ENCODE data around the gene SOSTDC1. TPM values are rescaled to one million over a fixed set of nuclear protein-coding genes. Genes with fewer than 3 reads are reported as not detected.

SOSTDC1 gene
- total RNA-seq, 4 donors from 2014 or later = 1.5 to 23.2 (median 4.0) TPM

DNA sequence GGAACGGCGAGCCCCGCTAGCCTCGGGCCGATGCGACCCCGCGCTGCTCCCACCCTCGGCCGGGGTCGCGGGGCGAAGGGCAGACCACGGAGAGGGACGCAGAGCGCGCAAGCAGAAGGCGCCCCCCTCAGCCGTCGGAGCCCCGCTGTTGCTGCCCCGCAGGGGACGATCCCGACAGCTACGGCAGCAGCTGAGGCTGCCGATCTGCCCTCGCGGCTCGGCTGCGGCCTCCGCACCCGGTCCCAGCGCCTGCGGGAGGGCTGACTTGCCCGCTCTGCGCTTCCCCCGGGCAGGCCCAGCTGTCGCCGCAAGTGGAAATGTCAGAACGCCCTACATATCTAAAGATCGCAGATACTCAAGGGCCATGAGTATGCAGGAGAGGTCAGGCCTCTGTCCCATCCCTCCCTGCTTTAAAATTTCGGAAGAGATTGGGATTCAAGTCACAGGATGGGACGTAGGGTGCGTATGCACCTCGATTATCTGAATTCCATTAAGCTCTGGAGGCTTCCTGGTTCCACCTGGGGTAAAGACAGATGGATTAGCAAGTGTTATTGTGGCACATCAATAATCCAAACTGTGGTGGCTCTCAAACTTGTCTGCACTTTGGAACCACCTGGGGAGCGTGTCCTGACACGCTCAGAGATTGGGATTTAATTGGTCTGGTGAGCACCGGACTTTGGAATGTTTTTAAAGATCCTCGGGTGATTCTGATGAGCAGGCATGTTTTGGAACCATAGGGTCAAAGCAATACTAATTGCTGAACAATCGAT, 44.0 kb downstream of the SOSTDC1 start, which contains the start of gene CRPPA:
Gene CRPPA, minus strand, starts transcription at position 206 of the 770 bp plus-strand sequence. CDS start 216 bp downstream, outside the sequence.
- peak within 1 kb of the TSS; percentile 59 to 69 (median 63) for H3K4me3 ChIP-seq
- TF ChIP-seq POLR2AphosphoS5 (IDR thresholded peaks at IDR 0.05) (no peak), EP300 (IDR thresholded peaks at IDR 0.05; ENCODE audit: low read depth) (no peak), POLR2A (IDR thresholded peaks at IDR 0.05) (peak; percentile 17)
- TF ChIP-seq, protein P1, sequence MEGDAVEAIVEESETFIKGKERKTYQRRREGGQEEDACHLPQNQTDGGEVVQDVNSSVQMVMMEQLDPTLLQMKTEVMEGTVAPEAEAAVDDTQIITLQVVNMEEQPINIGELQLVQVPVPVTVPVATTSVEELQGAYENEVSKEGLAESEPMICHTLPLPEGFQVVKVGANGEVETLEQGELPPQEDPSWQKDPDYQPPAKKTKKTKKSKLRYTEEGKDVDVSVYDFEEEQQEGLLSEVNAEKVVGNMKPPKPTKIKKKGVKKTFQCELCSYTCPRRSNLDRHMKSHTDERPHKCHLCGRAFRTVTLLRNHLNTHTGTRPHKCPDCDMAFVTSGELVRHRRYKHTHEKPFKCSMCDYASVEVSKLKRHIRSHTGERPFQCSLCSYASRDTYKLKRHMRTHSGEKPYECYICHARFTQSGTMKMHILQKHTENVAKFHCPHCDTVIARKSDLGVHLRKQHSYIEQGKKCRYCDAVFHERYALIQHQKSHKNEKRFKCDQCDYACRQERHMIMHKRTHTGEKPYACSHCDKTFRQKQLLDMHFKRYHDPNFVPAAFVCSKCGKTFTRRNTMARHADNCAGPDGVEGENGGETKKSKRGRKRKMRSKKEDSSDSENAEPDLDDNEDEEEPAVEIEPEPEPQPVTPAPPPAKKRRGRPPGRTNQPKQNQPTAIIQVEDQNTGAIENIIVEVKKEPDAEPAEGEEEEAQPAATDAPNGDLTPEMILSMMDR (IDR thresholded peaks at IDR 0.05) = no peak
- H3K9me3 ChIP-seq = no peaks in the 10 kb centered on the region
- peak; percentile 36 for DNase-seq
- intact Hi-C loops (cut with DNase I; ENCODE audit: low total_unique reads) (no loop called here), in situ Hi-C loops (cut with MboI; ENCODE audit: low pct_ligation_motif_present in 1 of 4, low pct_unique_long_range_greater_than_20kb in 1 of 4, low sequenced_read_pairs in 3 of 4) (no loop called here)
- peak within 1 kb of the TSS; percentile 96 to 98 (median 97) for H3K27ac ChIP-seq
- H3K4me1 ChIP-seq = peaks cover 13 to 26% (median 17%) of the 10 kb centered on the region in 4 donors
- H3K36me3 ChIP-seq = no peaks in the 10 kb centered on the region
- WGBS, 2 donors (ENCODE audit: low coverage in 1 of 2) = 29 to 67% methylated on average over 1 to 15 of the region's 50 CpGs
- H3K27me3 ChIP-seq = no peaks in the 10 kb centered on the region

DNA sequence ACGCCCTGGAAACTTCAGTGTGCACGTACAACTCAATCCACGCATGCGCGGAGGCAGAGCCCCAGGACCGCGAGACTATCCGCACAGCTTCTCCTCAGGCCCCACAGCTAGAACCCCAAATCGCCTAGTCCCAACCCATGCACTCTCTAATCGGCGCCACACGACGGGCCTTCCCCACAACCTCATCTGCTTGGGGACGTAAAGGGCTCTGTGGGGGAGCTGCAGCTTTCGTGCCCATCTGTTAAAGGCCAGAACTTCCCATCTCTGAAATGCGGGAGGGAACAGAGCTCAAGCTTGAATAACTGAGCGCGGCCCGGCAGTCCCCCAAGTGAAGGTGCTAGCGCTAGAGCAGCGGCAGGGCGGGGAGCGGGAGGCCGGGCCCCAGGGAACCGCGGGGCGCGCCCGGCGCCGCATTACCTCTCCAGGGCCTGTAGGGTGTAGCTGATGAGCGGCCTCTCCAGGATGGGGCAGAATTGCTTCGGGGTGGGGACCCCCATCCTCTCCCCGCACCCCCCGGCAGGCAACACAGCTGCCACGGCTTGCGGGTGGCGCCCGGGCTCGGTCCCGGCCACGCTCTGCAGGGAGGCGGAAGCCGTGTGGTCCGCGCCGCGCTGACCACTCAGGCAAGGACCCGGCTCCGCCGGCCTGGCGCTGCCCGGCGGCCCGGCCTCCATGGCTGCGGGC, 44.7 kb downstream of the SOSTDC1 start:
- Histone ChIP-seq H3K4me1 (peaks cover 13 to 26% (median 17%) of the 10 kb centered on the region in 4 donors), H3K4me3 (peak overlapping the region; percentile 59 to 69 (median 63)), H3K27me3 (no peaks in the 10 kb centered on the region), H3K27ac (peak overlapping the region; percentile 96 to 98 (median 97)), H3K9me3 (no peaks in the 10 kb centered on the region), H3K36me3 (no peaks in the 10 kb centered on the region)
- 1% methylated on average over 54 of the region's 56 CpGs; no CpG with 5 or more reads in 1 of the 2 donors for WGBS, 2 donors (ENCODE audit: low coverage in 1 of 2)
- DNase-seq = peak; percentile 89
- intact Hi-C loops (cut with DNase I; ENCODE audit: low total_unique reads) = no loop called here
- in situ Hi-C loops (cut with MboI; ENCODE audit: low pct_ligation_motif_present in 1 of 4, low pct_unique_long_range_greater_than_20kb in 1 of 4, low sequenced_read_pairs in 3 of 4) = no loop called here
- peak; percentile 93 for TF ChIP-seq POLR2A (IDR thresholded peaks at IDR 0.05)
- TF ChIP-seq EP300 (IDR thresholded peaks at IDR 0.05; ENCODE audit: low read depth) = no peak
- TF ChIP-seq, protein P1 (IDR thresholded peaks at IDR 0.05) = peak; percentile 35 to 68 (median 43)
- peak; percentile 88 to 92 (median 88) for TF ChIP-seq POLR2AphosphoS5 (IDR thresholded peaks at IDR 0.05)

DNA sequence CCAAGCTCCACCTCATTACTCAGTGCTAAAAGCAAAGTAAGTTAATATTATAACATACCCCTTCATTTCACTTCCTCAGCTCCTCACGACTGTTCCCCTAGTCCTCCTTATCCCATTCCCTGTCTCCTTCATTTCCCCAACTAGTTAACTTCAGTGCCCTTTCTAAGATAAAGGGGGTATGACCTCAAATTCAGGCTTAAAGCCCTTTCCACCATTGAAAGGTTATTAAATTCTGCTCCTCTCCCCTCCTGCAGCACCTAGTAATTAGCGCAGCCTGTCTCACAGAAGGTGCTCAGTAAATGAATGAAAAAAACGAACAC, 45.2 kb downstream of the SOSTDC1 start:
- in situ Hi-C loops (cut with MboI; ENCODE audit: low pct_ligation_motif_present in 1 of 4, low pct_unique_long_range_greater_than_20kb in 1 of 4, low sequenced_read_pairs in 3 of 4) (no loop called here), intact Hi-C loops (cut with DNase I; ENCODE audit: low total_unique reads) (no loop called here)
- TF ChIP-seq EP300 (IDR thresholded peaks at IDR 0.05; ENCODE audit: low read depth) (no peak), POLR2A (IDR thresholded peaks at IDR 0.05) (no peak)
- TF ChIP-seq, protein P1 (IDR thresholded peaks at IDR 0.05) = no peak
- Histone ChIP-seq H3K27me3 (no peaks in the 10 kb centered on the region), H3K36me3 (no peaks in the 10 kb centered on the region), H3K4me3 (peak overlapping the region in 3 of 4 donors; percentile 59 to 69 (median 60)), H3K27ac (peak overlapping the region; percentile 96 to 98 (median 97)), H3K4me1 (peaks cover 13 to 26% (median 17%) of the 10 kb centered on the region in 4 donors), H3K9me3 (no peaks in the 10 kb centered on the region)
- WGBS, 2 donors (ENCODE audit: low coverage in 1 of 2) = 2 to 7% methylated on average over 2 to 3 of the region's 3 CpGs
- no peak for DNase-seq

DNA sequence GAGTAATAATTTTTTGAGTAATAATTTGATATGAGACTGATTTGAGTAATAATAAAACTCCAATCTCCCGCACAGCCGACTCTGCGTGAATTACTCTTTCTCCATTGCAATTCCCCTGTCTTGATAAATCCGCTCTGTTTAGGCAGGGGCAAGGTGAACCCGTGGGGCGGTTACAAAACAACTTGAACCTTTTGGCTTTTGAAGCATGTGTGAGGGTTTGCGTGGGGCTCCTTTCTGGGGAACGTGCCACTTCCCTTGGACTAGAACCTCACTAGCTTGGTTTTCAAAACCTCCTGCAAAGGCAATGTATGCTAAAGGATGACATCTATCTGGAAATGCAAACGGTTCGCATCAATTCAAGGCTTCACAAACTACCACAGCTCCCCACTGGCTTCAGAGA, 45.7 kb downstream of the SOSTDC1 start:
- Histone ChIP-seq H3K4me1 (peaks cover 13 to 26% (median 17%) of the 10 kb centered on the region in 4 donors), H3K27ac (peak overlapping the region; percentile 96 to 98 (median 97)), H3K36me3 (no peaks in the 10 kb centered on the region), H3K4me3 (peak overlapping the region in 2 of 4 donors; percentile 60 to 69), H3K27me3 (no peaks in the 10 kb centered on the region), H3K9me3 (no peaks in the 10 kb centered on the region)
- in situ Hi-C loops (cut with MboI; ENCODE audit: low pct_ligation_motif_present in 1 of 4, low pct_unique_long_range_greater_than_20kb in 1 of 4, low sequenced_read_pairs in 3 of 4) (no loop called here), intact Hi-C loops (cut with DNase I; ENCODE audit: low total_unique reads) (no loop called here)
- 78 to 80% methylated on average over 1 to 10 of the region's 10 CpGs for WGBS, 2 donors (ENCODE audit: low coverage in 1 of 2)
- DNase-seq = no peak
- no peak for TF ChIP-seq EP300 (IDR thresholded peaks at IDR 0.05; ENCODE audit: low read depth)
- TF ChIP-seq POLR2AphosphoS5 (IDR thresholded peaks at IDR 0.05) = no peak
- no peak for TF ChIP-seq POLR2A (IDR thresholded peaks at IDR 0.05)
- TF ChIP-seq, protein P1 (IDR thresholded peaks at IDR 0.05) = no peak

Data from transverse colon (tissue), 4 donors.